SK-N-SH (cell line): Measurements from ENCODE around the gene CHRNB2. TPM values are rescaled to one million over a fixed set of nuclear protein-coding genes. Genes with fewer than 3 reads are reported as not detected.

ENCODE experiments used
- CTCF ChIA-PET: fragments of 300-600, 350-600 bp; formaldehyde crosslinking; extraction: SDS; loops from one replicate; lab custom pipeline; 2021; lab: Yijun Ruan, JAX
- POLR2A ChIA-PET: fragments of 350-600 bp; sonication (Branson Sonifier 250); formaldehyde crosslinking; extraction: SDS; loops from one replicate; lab custom pipeline; 2020; ENCODE audit warnings: antibody characterized with exemption, inconsistent platforms; lab: Yijun Ruan, JAX
- DNase-seq: peaks from one replicate; pipeline ENCODE4 v3.0.0; 2012
- H2AFZ ChIP-seq: fragments of 200-600 bp; sonication (generic); 2 replicates; pipeline ENCODE4 v1.8.1; 2016; ENCODE audit warnings: antibody characterized with exemption, mild to moderate bottlenecking, low read depth
- H3F3A ChIP-seq: fragments of 200-600 bp; sonication (generic); replicated peaks from 2 replicates; pipeline ENCODE3; 2016; ENCODE audit warnings: antibody characterized with exemption, mild to moderate bottlenecking; ENCODE audit not compliant: insufficient read depth
- H3K27ac ChIP-seq, 2 experiments: fragments of 200-500 bp in 1 of 2; fragments of 200-600 bp in 1 of 2; sonication (Bioruptor generic) in 1 of 2; sonication (generic), shearing (Covaris generic) in 1 of 2; 2 replicates each; pipeline versions ENCODE4 v1.5.1 to v1.6.1; 2014 to 2016; ENCODE audit warnings: low read depth in 2 of 2, inconsistent platforms in 1 of 2, low read length in 1 of 2, mild to moderate bottlenecking in 1 of 2, mixed read lengths in 1 of 2
- H3K27me3 ChIP-seq: fragments of 200-600 bp; sonication (generic), shearing (Covaris generic); 2 replicates; pipeline ENCODE4 v1.6.1; 2016; ENCODE audit warnings: mixed run types; ENCODE audit not compliant: insufficient read depth
- H3K36me3 ChIP-seq, 2 experiments: fragments of 200-500 bp in 1 of 2; fragments of 200-600 bp in 1 of 2; sonication (Bioruptor generic) in 1 of 2; sonication (generic) in 1 of 2; replicated peaks in 1 of 2; 2 replicates each; pipeline versions ENCODE3 to v1.5.1; 2014 to 2016; ENCODE audit warnings: low read length in 1 of 2, mild to moderate bottlenecking in 1 of 2; ENCODE audit not compliant: insufficient read depth in 2 of 2, control insufficient read depth in 1 of 2
- H3K4me1 ChIP-seq, 2 experiments: fragments of 200-500 bp in 1 of 2; fragments of 200-600 bp in 1 of 2; sonication (Bioruptor generic) in 1 of 2; sonication (generic), shearing (Covaris generic) in 1 of 2; 2 replicates each; pipeline versions ENCODE4 v1.5.1 to v1.6.1; 2014 to 2016; ENCODE audit warnings: low read depth in 1 of 2, low read length in 1 of 2, mixed run types in 1 of 2; ENCODE audit not compliant: insufficient read depth in 2 of 2, control insufficient read depth in 1 of 2
- H3K4me2 ChIP-seq: fragments of 200-600 bp; sonication (generic), shearing (Covaris generic); 2 replicates; pipeline ENCODE4 v1.6.1; 2017; ENCODE audit warnings: mixed run types
- H3K4me3 ChIP-seq, 2 experiments: fragments of 200-500 bp in 1 of 2; fragments of 200-600 bp in 1 of 2; sonication (Bioruptor generic) in 1 of 2; sonication (generic), shearing (Covaris generic) in 1 of 2; 2 replicates each; pipeline versions ENCODE4 v1.5.1 to v1.8.1; 2014 to 2016; ENCODE audit warnings: low read depth in 2 of 2, inconsistent platforms in 1 of 2, low read length in 1 of 2, mild to moderate bottlenecking in 1 of 2, mixed read lengths in 1 of 2, moderate library complexity in 1 of 2
- H3K79me2 ChIP-seq: fragments of 200-600 bp; sonication (generic); 2 replicates; pipeline ENCODE4 v1.8.1; 2017; ENCODE audit warnings: mild to moderate bottlenecking; ENCODE audit not compliant: insufficient read depth
- H3K9ac ChIP-seq: fragments of 200-600 bp; sonication (generic); 2 replicates; pipeline ENCODE4 v1.6.1; 2017; ENCODE audit warnings: mixed run types
- H3K9me2 ChIP-seq: fragments of 200-600 bp; sonication (generic); 2 replicates; pipeline ENCODE4 v1.6.1; 2017; ENCODE audit warnings: mixed run types
- H3K9me3 ChIP-seq: fragments of 200-600 bp; sonication (generic); 2 replicates; pipeline ENCODE4 v1.6.1; 2017; ENCODE audit warnings: mixed run types, mild to moderate bottlenecking, moderate library complexity
- H4K20me1 ChIP-seq: fragments of 200-600 bp; sonication (generic); 2 replicates; pipeline ENCODE4 v1.6.1; 2017; ENCODE audit warnings: mild to moderate bottlenecking, mixed run types; ENCODE audit not compliant: insufficient read depth
- CTCF ChIP-seq: fragments of 200-600 bp; sonication (generic); IDR thresholded peaks from 2 replicates; pipeline ENCODE4 v1.6.1; 2017; ENCODE audit warnings: antibody characterized with exemption, mild to moderate bottlenecking, moderate library complexity
- EP300 ChIP-seq, 2 experiments: IDR thresholded peaks; 2 replicates each; pipeline versions ENCODE4 v1.4.0 to v1.6.1; 2012; ENCODE audit warnings: borderline replicate concordance in 1 of 2, low read depth in 1 of 2, low read length in 1 of 2
- EZH2phosphoT487 ChIP-seq: fragments of 200-600 bp; sonication (generic); IDR thresholded peaks from 2 replicates; pipeline ENCODE4 v1.6.1; 2017; ENCODE audit warnings: low read depth, mixed run types, mild to moderate bottlenecking, antibody characterized with exemption, moderate library complexity, borderline replicate concordance
- FOXJ3 ChIP-seq: sonication (generic); formaldehyde crosslinking; IDR thresholded peaks from 2 replicates; pipeline ENCODE4 v1.5.1; 2020; ENCODE audit warnings: mild to moderate bottlenecking, missing genetic modification reagents
- GATA2 ChIP-seq: sonication (generic); formaldehyde crosslinking; IDR thresholded peaks from 2 replicates; pipeline ENCODE4 v1.5.0; 2020; ENCODE audit warnings: mild to moderate bottlenecking, missing genetic modification reagents
- JUND ChIP-seq: IDR thresholded peaks from 2 replicates; pipeline ENCODE4 v1.4.0; 2012
- NRF1 ChIP-seq: IDR thresholded peaks from 2 replicates; pipeline ENCODE4 v1.6.1; 2012; ENCODE audit warnings: low read depth, mild to moderate bottlenecking, low read length
- RAD21 ChIP-seq: IDR thresholded peaks from 2 replicates; pipeline ENCODE4 v1.6.1; 2012; ENCODE audit warnings: mild to moderate bottlenecking, low read length
- TAF1 ChIP-seq: IDR thresholded peaks from 2 replicates; pipeline ENCODE4 v1.6.1; 2012; ENCODE audit warnings: low read depth, mild to moderate bottlenecking, low read length, moderate library complexity, borderline replicate concordance
- WGBS: methylation state at CpG from one replicate; pipeline ENCODE4 v1.1.6; 2017; ENCODE audit warnings: low lambda C conversion rate; 5-methylcytosine and 5-hydroxymethylcytosine counted together
- polyA plus RNA-seq, 3 experiments: library from polyadenylated mRNA; depleted of rRNA; stranded (reverse); fragments of >200 nt; gene quantifications; 2 replicates each; pipeline ENCODE4 v1.2.3, GENCODE V29; 2012
- TF ChIP-seq, protein P1 (sequence below): IDR thresholded peaks from 2 replicates; pipeline ENCODE4 v1.6.1; 2012; ENCODE audit warnings: mild to moderate bottlenecking, low read depth, low read length, moderate library complexity

The CHRNB2 gene
- polyA plus RNA-seq, 1 of the 3 experiments (the other 2 are of a cell fraction) = 0.64 TPM

GRCh38 chr1:154624746-154625643 is 57.4 kb downstream of the CHRNB2 start:
- ChIA-PET CTCF (interaction anchor here (1.7 kb wide), 1 partner anchor 136 kb away, joined by 4 read pairs; no protein-coding TSS in a partner anchor), POLR2A (no interaction called here)
- Histone ChIP-seq H3K9me3 (peaks cover 7% of the 10 kb centered on the region; the same call in 1 of the 2 replicates), H3K36me3 (peaks cover 10 to 22% of the 10 kb centered on the region in 2 experiments), H3K9me2 (no peaks in the 10 kb centered on the region), H4K20me1 (peaks cover 19% of the 10 kb centered on the region), H3K4me2 (no peak overlapping the region), H2AFZ (no peak overlapping the region), H3F3A (peaks cover 25% of the 10 kb centered on the region), H3K79me2 (peaks cover 85% of the 10 kb centered on the region), H3K27me3 (no peaks in the 10 kb centered on the region), H3K9ac (no peak overlapping the region), H3K4me1 (peaks cover 7 to 14% of the 10 kb centered on the region in 2 experiments; a peak in 3 of 4 replicates), H3K27ac (peak overlapping the region in 1 of 2 experiments; percentile 15; a peak in 1 of 4 replicates), H3K4me3 (no peak overlapping the region)
- DNase-seq = no peak
- TF ChIP-seq NRF1 (no peak), EZH2phosphoT487 (no peak), EP300 (IDR thresholded peaks at IDR 0.05; ENCODE audit: borderline replicate concordance in 1 of 2, low read depth in 1 of 2, low read length in 1 of 2) (no peak), JUND (no peak), TAF1 (no peak), GATA2 (no peak), FOXJ3 (no peak), CTCF (no peak), RAD21 (no peak)
- TF ChIP-seq, protein P1, sequence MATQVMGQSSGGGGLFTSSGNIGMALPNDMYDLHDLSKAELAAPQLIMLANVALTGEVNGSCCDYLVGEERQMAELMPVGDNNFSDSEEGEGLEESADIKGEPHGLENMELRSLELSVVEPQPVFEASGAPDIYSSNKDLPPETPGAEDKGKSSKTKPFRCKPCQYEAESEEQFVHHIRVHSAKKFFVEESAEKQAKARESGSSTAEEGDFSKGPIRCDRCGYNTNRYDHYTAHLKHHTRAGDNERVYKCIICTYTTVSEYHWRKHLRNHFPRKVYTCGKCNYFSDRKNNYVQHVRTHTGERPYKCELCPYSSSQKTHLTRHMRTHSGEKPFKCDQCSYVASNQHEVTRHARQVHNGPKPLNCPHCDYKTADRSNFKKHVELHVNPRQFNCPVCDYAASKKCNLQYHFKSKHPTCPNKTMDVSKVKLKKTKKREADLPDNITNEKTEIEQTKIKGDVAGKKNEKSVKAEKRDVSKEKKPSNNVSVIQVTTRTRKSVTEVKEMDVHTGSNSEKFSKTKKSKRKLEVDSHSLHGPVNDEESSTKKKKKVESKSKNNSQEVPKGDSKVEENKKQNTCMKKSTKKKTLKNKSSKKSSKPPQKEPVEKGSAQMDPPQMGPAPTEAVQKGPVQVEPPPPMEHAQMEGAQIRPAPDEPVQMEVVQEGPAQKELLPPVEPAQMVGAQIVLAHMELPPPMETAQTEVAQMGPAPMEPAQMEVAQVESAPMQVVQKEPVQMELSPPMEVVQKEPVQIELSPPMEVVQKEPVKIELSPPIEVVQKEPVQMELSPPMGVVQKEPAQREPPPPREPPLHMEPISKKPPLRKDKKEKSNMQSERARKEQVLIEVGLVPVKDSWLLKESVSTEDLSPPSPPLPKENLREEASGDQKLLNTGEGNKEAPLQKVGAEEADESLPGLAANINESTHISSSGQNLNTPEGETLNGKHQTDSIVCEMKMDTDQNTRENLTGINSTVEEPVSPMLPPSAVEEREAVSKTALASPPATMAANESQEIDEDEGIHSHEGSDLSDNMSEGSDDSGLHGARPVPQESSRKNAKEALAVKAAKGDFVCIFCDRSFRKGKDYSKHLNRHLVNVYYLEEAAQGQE = no peak
- WGBS = 94% methylated on average over 8 of the region's 8 CpGs
